Immature natural killer cell (primary cell): ENCODE measurements around the gene FAM3C. TPM values are rescaled to one million over a fixed set of nuclear protein-coding genes. Genes with fewer than 3 reads are reported as not detected.

Experiments
- DNase-seq, 3 donors: peaks; one replicate each; pipeline ENCODE4 v3.0.0; 2022; ENCODE audit warnings: mixed read lengths in 1 of 3
- H3K27ac Mint-ChIP-seq, 6 donors: one replicate each; pipeline ENCODE4 v1.8.0; 2020; ENCODE audit warnings: mixed read lengths in 6 of 6, mild to moderate bottlenecking in 5 of 6, inconsistent platforms in 4 of 6, moderate library complexity in 3 of 6
- H3K27me3 Mint-ChIP-seq, 3 donors: one replicate each; pipeline ENCODE4 v1.8.0; 2020 to 2021; ENCODE audit warnings: low read depth in 3 of 3, mild to moderate bottlenecking in 3 of 3, mixed read lengths in 3 of 3, moderate library complexity in 3 of 3, inconsistent platforms in 1 of 3
- H3K36me3 Mint-ChIP-seq, 3 donors: one replicate each; pipeline ENCODE4 v1.8.0; 2020; ENCODE audit warnings: mixed read lengths in 3 of 3, inconsistent platforms in 2 of 3, mild to moderate bottlenecking in 2 of 3
- H3K4me1 Mint-ChIP-seq, 2 donors: one replicate each; pipeline ENCODE4 v1.8.0; 2020; ENCODE audit warnings: inconsistent platforms in 2 of 2, mild to moderate bottlenecking in 2 of 2, mixed read lengths in 2 of 2, moderate library complexity in 1 of 2
- H3K4me3 Mint-ChIP-seq, 5 donors: one replicate each; pipeline ENCODE4 v1.8.0; 2020; ENCODE audit warnings: mild to moderate bottlenecking in 5 of 5, mixed read lengths in 5 of 5, inconsistent platforms in 3 of 5, moderate library complexity in 3 of 5
- H3K9me3 Mint-ChIP-seq, 6 donors: one replicate each; pipeline ENCODE4 v1.8.0; 2020; ENCODE audit warnings: mild to moderate bottlenecking in 6 of 6, mixed read lengths in 6 of 6, inconsistent platforms in 4 of 6, moderate library complexity in 3 of 6
- polyA plus RNA-seq, 3 donors: library from polyadenylated mRNA; unstranded; fragments of 300-500 nt; fragmentation: Illumina TruSeq; gene quantifications; one replicate each; pipeline ENCODE4 v1.2.3, GENCODE V29; 2021

FAM3C gene
- polyA plus RNA-seq, 3 donors from 2014 or later, result 34.5 to 49.4 (median 48.1) TPM

DNA sequence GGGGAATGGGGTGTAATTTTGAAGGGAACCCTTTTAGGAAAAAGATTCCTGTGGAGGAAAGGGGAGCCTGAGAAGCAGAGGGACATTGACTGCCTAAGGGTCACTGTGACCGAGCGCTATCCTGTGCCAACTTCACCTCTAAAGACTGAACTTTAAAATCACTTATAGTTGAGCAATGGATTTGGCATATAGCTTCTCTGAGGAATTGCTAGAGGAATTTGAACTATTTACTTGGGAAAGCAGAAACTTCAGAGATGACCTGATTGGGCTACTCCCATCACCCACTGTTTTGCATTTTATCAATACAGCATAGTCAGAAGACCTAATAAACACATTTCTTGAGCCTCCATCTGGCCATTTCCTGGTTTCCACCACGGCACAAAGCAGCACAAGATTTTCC lies 91.0 kb downstream of the FAM3C start:
- Mint-ChIP-seq H3K9me3 (peaks cover 0 to 4% (median 0%) of the 10 kb centered on the region in 6 donors), H3K36me3 (no peaks in the 10 kb centered on the region), H3K27ac (no peak overlapping the region), H3K4me3 (no peak overlapping the region), H3K4me1 (no peaks in the 10 kb centered on the region), H3K27me3 (peaks cover under 1 to 15% (median 4%) of the 10 kb centered on the region in 3 donors)
- no peak for DNase-seq

GRCh38 chr7:121304102-121304658 lies 91.9 kb downstream of the FAM3C start:
- no peak for DNase-seq
- H3K9me3 Mint-ChIP-seq, result peaks cover 0 to 4% (median 0%) of the 10 kb centered on the region in 6 donors
- peaks cover 2 to 11% (median 4%) of the 10 kb centered on the region in 3 donors for H3K27me3 Mint-ChIP-seq
- no peaks in the 10 kb centered on the region for H3K4me1 Mint-ChIP-seq
- no peak overlapping the region for H3K4me3 Mint-ChIP-seq
- no peaks in the 10 kb centered on the region for H3K36me3 Mint-ChIP-seq
- H3K27ac Mint-ChIP-seq, result no peak overlapping the region

GRCh38 chr7:121303422-121304101 lies 92.5 kb downstream of the FAM3C start:
- Mint-ChIP-seq H3K9me3 (peaks cover 0 to under 1% (median 0%) of the 10 kb centered on the region in 6 donors), H3K27me3 (peaks cover 2 to 7% (median 4%) of the 10 kb centered on the region in 3 donors), H3K4me3 (no peak overlapping the region), H3K4me1 (no peaks in the 10 kb centered on the region), H3K27ac (no peak overlapping the region), H3K36me3 (no peaks in the 10 kb centered on the region)
- DNase-seq, result no peak

DNA sequence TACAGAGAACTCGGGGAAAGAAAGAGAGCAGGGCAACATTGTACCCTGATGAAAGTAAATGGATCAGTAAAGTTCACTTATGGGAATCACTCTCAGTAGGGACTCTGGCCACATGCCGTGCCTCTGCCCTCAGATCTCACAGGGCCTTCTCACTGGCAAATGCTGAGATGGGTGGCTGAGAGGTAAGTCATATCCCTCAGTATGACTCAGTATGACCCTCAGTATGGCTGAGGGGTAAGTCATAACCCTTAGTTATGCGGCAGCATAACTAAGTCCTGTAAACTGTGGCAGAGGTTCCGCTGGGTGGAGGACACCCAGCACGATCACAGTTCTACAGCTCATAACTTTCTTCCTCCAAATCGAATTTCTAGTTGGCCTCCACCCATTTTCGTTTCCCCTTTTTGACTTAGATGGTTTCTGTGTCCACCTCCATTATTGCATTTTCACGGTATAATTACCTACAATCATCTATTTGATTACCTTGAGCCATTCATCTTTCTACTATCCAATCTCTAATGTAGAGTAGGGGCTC lies 93.8 kb downstream of the FAM3C start:
- Mint-ChIP-seq H3K4me3 (no peak overlapping the region), H3K27me3 (peaks cover 2 to 6% (median 4%) of the 10 kb centered on the region in 3 donors), H3K4me1 (no peaks in the 10 kb centered on the region), H3K9me3 (no peaks in the 10 kb centered on the region), H3K36me3 (no peaks in the 10 kb centered on the region), H3K27ac (no peak overlapping the region)
- no peak for DNase-seq

- H3K4me3 Mint-ChIP-seq, result no peak overlapping the region
- peaks cover 2 to 4% (median 4%) of the 10 kb centered on the region in 3 donors for H3K27me3 Mint-ChIP-seq
- H3K9me3 Mint-ChIP-seq, result no peaks in the 10 kb centered on the region
- no peak overlapping the region for H3K27ac Mint-ChIP-seq
- no peaks in the 10 kb centered on the region for H3K36me3 Mint-ChIP-seq
- no peaks in the 10 kb centered on the region for H3K4me1 Mint-ChIP-seq
- no peak for DNase-seq
Measured at GRCh38 chr7:121301446-121302213, 94.5 kb downstream of the FAM3C start.

- H3K27ac Mint-ChIP-seq, result no peak overlapping the region
- H3K4me3 Mint-ChIP-seq, result no peak overlapping the region
- no peak for DNase-seq
- peaks cover 2 to 4% (median 2%) of the 10 kb centered on the region in 3 donors for H3K27me3 Mint-ChIP-seq
- no peaks in the 10 kb centered on the region for H3K36me3 Mint-ChIP-seq
- H3K4me1 Mint-ChIP-seq, result no peaks in the 10 kb centered on the region
- H3K9me3 Mint-ChIP-seq, result no peaks in the 10 kb centered on the region
Measured at GRCh38 chr7:121300685-121301420, 95.3 kb downstream of the FAM3C start.

Other genes starting within 250 kb of the FAM3C start
- gene WNT16, start 67.3 kb downstream of the FAM3C start, polyA plus RNA-seq, result not detected